Endothelial cell (in vitro differentiated cells): ENCODE measurements around the gene EFCAB6. TPM values are rescaled to one million over a fixed set of nuclear protein-coding genes. Genes with fewer than 3 reads are reported as not detected.

ENCODE experiments used
- DNase-seq: peaks from one replicate; pipeline ENCODE4 v3.0.0; 2021; ENCODE audit warnings: low spot score
- H3K27ac Mint-ChIP-seq: one replicate; pipeline ENCODE4 v1.8.0; 2021; ENCODE audit warnings: mixed read lengths, inconsistent platforms; ENCODE audit not compliant: unreplicated experiment
- H3K27me3 Mint-ChIP-seq: one replicate; pipeline ENCODE4 v1.8.0; 2021; ENCODE audit warnings: mild to moderate bottlenecking, moderate library complexity, mixed read lengths, inconsistent platforms; ENCODE audit not compliant: unreplicated experiment
- H3K36me3 Mint-ChIP-seq: one replicate; pipeline ENCODE4 v1.8.0; 2021; ENCODE audit warnings: mild to moderate bottlenecking, low read depth, mixed read lengths, inconsistent platforms; ENCODE audit not compliant: unreplicated experiment
- H3K4me1 Mint-ChIP-seq: one replicate; pipeline ENCODE4 v1.8.0; 2021; ENCODE audit warnings: mild to moderate bottlenecking, mixed read lengths, inconsistent platforms; ENCODE audit not compliant: unreplicated experiment
- H3K4me3 Mint-ChIP-seq: one replicate; pipeline ENCODE4 v1.8.0; 2021; ENCODE audit warnings: mild to moderate bottlenecking, mixed read lengths, inconsistent platforms; ENCODE audit not compliant: unreplicated experiment
- H3K9me3 Mint-ChIP-seq: one replicate; pipeline ENCODE4 v1.8.0; 2021; ENCODE audit warnings: mixed read lengths, inconsistent platforms; ENCODE audit not compliant: unreplicated experiment
- CTCF ChIP-seq: fragments of 200-600 bp; sonication (generic); IDR thresholded peaks from one replicate; pipeline ENCODE4 v1.5.0; 2021; ENCODE audit warnings: antibody characterized with exemption; ENCODE audit not compliant: unreplicated experiment
- total RNA-seq: library from RNA; stranded (reverse); fragmentation: NEBNext Ultra II Directional; extraction: Animal tissue kit (Norgen Biotek cat#: 25700); gene quantifications from one replicate; pipeline ENCODE4 v1.2.1, GENCODE V29; 2021; ENCODE audit not compliant: unreplicated experiment

The EFCAB6 gene
- total RNA-seq, 1 donor from 2014 or later = 0.69 TPM

- TF ChIP-seq CTCF = no peak
- H3K27me3 Mint-ChIP-seq = no peaks in the 10 kb centered on the region
- H3K4me1 Mint-ChIP-seq = no peaks in the 10 kb centered on the region
- H3K36me3 Mint-ChIP-seq = no peaks in the 10 kb centered on the region
- H3K9me3 Mint-ChIP-seq = no peaks in the 10 kb centered on the region
- DNase-seq = no peak
- no peak overlapping the region for H3K27ac Mint-ChIP-seq
- no peak overlapping the region for H3K4me3 Mint-ChIP-seq
Observed at GRCh38 chr22:43507235-43507634, 304.9 kb downstream of the EFCAB6 start.

GRCh38 chr22:43506487-43506886 lies 305.6 kb downstream of the EFCAB6 start:
- H3K27me3 Mint-ChIP-seq = peaks cover 2% of the 10 kb centered on the region
- DNase-seq = no peak
- no peaks in the 10 kb centered on the region for H3K4me1 Mint-ChIP-seq

GRCh38 chr22:43505896-43506295 lies 306.2 kb downstream of the EFCAB6 start:
- H3K36me3 Mint-ChIP-seq = no peaks in the 10 kb centered on the region
- H3K27ac Mint-ChIP-seq = no peak overlapping the region
- H3K4me3 Mint-ChIP-seq = no peak overlapping the region
- peaks cover 4% of the 10 kb centered on the region for H3K27me3 Mint-ChIP-seq
- DNase-seq = no peak
- H3K9me3 Mint-ChIP-seq = no peaks in the 10 kb centered on the region
- H3K4me1 Mint-ChIP-seq = no peaks in the 10 kb centered on the region
- no peak for TF ChIP-seq CTCF

More at GRCh38 chr22:43506487-43506886, 305.6 kb downstream of the EFCAB6 start:
- Mint-ChIP-seq H3K4me3 (no peak overlapping the region), H3K27ac (no peak overlapping the region), H3K36me3 (no peaks in the 10 kb centered on the region), H3K9me3 (no peaks in the 10 kb centered on the region)
- no peak for TF ChIP-seq CTCF

GRCh38 chr22:43505423-43505822 lies 306.7 kb downstream of the EFCAB6 start:
- H3K4me3 Mint-ChIP-seq = no peak overlapping the region
- TF ChIP-seq CTCF = no peak
- H3K27ac Mint-ChIP-seq = no peak overlapping the region
- H3K36me3 Mint-ChIP-seq = no peaks in the 10 kb centered on the region
- H3K9me3 Mint-ChIP-seq = no peaks in the 10 kb centered on the region
- H3K27me3 Mint-ChIP-seq = peaks cover 4% of the 10 kb centered on the region
- no peaks in the 10 kb centered on the region for H3K4me1 Mint-ChIP-seq
- DNase-seq = no peak

- no peak for TF ChIP-seq CTCF
- Mint-ChIP-seq H3K27me3 (peaks cover 4% of the 10 kb centered on the region), H3K9me3 (no peaks in the 10 kb centered on the region), H3K36me3 (no peaks in the 10 kb centered on the region), H3K4me1 (no peaks in the 10 kb centered on the region), H3K27ac (no peak overlapping the region), H3K4me3 (no peak overlapping the region)
- no peak for DNase-seq
Observed at GRCh38 chr22:43504666-43505261, 307.3 kb downstream of the EFCAB6 start.
